Measurements from ENCODE around the gene CACFD1. TPM values are rescaled to one million over a fixed set of nuclear protein-coding genes. Genes with fewer than 3 reads are reported as not detected.

CACFD1 gene
- total RNA-seq, 2 experiments from 2014 or later, result 3.7 to 3.8 TPM

GRCh38 chr9:133463864-133464615 is 4.3 kb downstream of the CACFD1 start:
- TF ChIP-seq CTCF (IDR thresholded peaks at IDR 0.05), result no peak
- POLR2A ChIA-PET, result no interaction called here
- Mint-ChIP-seq H3K27me3 (no peaks in the 10 kb centered on the region), H3K9me3 (no peaks in the 10 kb centered on the region), H3K4me1 (ENCODE audit: low read depth) (peaks cover 23% of the 10 kb centered on the region), H3K27ac (no peak overlapping the region), H3K4me3 (no peak overlapping the region), H3K36me3 (ENCODE audit: low read depth) (peaks cover 4% of the 10 kb centered on the region)
- Histone ChIP-seq H3K4me1 (ENCODE audit: insufficient read depth, low read length) (peaks cover 12% of the 10 kb centered on the region), H3K36me3 (ENCODE audit: insufficient read depth, low read length) (no peaks in the 10 kb centered on the region), H3K27ac (ENCODE audit: low read depth in 1 of 2, low read length in 2 of 2) (no peak overlapping the region), H3K9me3 (ENCODE audit: control insufficient read depth in 1 of 2, insufficient read depth in 1 of 2, low read length in 2 of 2) (no peaks in the 10 kb centered on the region), H3K27me3 (ENCODE audit: control insufficient read depth in 1 of 2, insufficient read depth in 2 of 2, low read length in 2 of 2) (no peaks in the 10 kb centered on the region), H3K4me3 (ENCODE audit: low read length) (no peak overlapping the region)
- DNase-seq (no peak), ATAC-seq (ENCODE audit: poor library complexity) (no peak)
- intact Hi-C loops (cut with DNase I, micrococcal nuclease), result loop anchor here in 1 of 2 experiments (5.0 to 10.0 kb wide), 2 partner anchors 87 to 561 kb away; partner anchors contain the start of genes BRD3OS, STKLD1 and SURF4
- CTCF ChIA-PET, result no interaction called here

- CTCF ChIA-PET, result no interaction called here
- no peak for DNase-seq
These were observed 4.9 kb downstream of the CACFD1 start for GRCh38 chr9:133464638-133465037.

GRCh38 chr9:133465984-133466383 is 6.2 kb downstream of the CACFD1 start:
- no peak overlapping the region for H3K4me3 ChIP-seq (ENCODE audit: low read length)
- no peaks in the 10 kb centered on the region for H3K9me3 ChIP-seq (ENCODE audit: control insufficient read depth in 1 of 2, insufficient read depth in 1 of 2, low read length in 2 of 2)
- Mint-ChIP-seq H3K4me1 (ENCODE audit: low read depth) (peaks cover 7% of the 10 kb centered on the region), H3K36me3 (ENCODE audit: low read depth) (no peaks in the 10 kb centered on the region), H3K9me3 (no peaks in the 10 kb centered on the region), H3K27me3 (no peaks in the 10 kb centered on the region), H3K27ac (no peak overlapping the region), H3K4me3 (no peak overlapping the region)
- intact Hi-C loops (cut with DNase I, micrococcal nuclease), result loop anchor here in 1 of 2 experiments (10.0 kb wide), 1 partner anchor 559 kb away; the partner anchor contains the start of gene BRD3OS
- no peak overlapping the region for H3K27ac ChIP-seq (ENCODE audit: low read depth in 1 of 2, low read length in 2 of 2)
- no peak for TF ChIP-seq CTCF (IDR thresholded peaks at IDR 0.05)
- no peaks in the 10 kb centered on the region for H3K36me3 ChIP-seq (ENCODE audit: insufficient read depth, low read length)
- no peak for DNase-seq
- POLR2A ChIA-PET, result no interaction called here
- H3K27me3 ChIP-seq (ENCODE audit: control insufficient read depth in 1 of 2, insufficient read depth in 2 of 2, low read length in 2 of 2), result no peaks in the 10 kb centered on the region
- no peaks in the 10 kb centered on the region for H3K4me1 ChIP-seq (ENCODE audit: insufficient read depth, low read length)
- no peak for ATAC-seq (ENCODE audit: poor library complexity)
- CTCF ChIA-PET, result no interaction called here

More at GRCh38 chr9:133464638-133465037, 4.9 kb downstream of the CACFD1 start:
- Histone ChIP-seq H3K4me1 (ENCODE audit: insufficient read depth, low read length) (peaks cover 7% of the 10 kb centered on the region), H3K36me3 (ENCODE audit: insufficient read depth, low read length) (no peaks in the 10 kb centered on the region), H3K4me3 (ENCODE audit: low read length) (no peak overlapping the region), H3K27ac (ENCODE audit: low read depth in 1 of 2, low read length in 2 of 2) (no peak overlapping the region), H3K27me3 (ENCODE audit: control insufficient read depth in 1 of 2, insufficient read depth in 2 of 2, low read length in 2 of 2) (no peaks in the 10 kb centered on the region), H3K9me3 (ENCODE audit: control insufficient read depth in 1 of 2, insufficient read depth in 1 of 2, low read length in 2 of 2) (no peaks in the 10 kb centered on the region)
- H3K9me3 Mint-ChIP-seq, result no peaks in the 10 kb centered on the region
- peaks cover 3% of the 10 kb centered on the region for H3K36me3 Mint-ChIP-seq (ENCODE audit: low read depth)
- ATAC-seq (ENCODE audit: poor library complexity), result no peak
- H3K27me3 Mint-ChIP-seq, result no peaks in the 10 kb centered on the region
- POLR2A ChIA-PET, result no interaction called here
- TF ChIP-seq CTCF (IDR thresholded peaks at IDR 0.05), result no peak
- peaks cover 17% of the 10 kb centered on the region for H3K4me1 Mint-ChIP-seq (ENCODE audit: low read depth)
- intact Hi-C loops (cut with DNase I, micrococcal nuclease), result loop anchor here in 1 of 2 experiments (5.0 to 10.0 kb wide), 2 partner anchors 87 to 560 kb away; partner anchors contain the start of genes BRD3OS, STKLD1 and SURF4
- H3K27ac Mint-ChIP-seq, result no peak overlapping the region
- no peak overlapping the region for H3K4me3 Mint-ChIP-seq

Measured in CD4-positive, alpha-beta T cell (primary cell).